Activated naive CD4-positive, alpha-beta T cell treated with anti-CD3 and anti-CD28 coated beads for 36 hours (primary cell): ENCODE measurements around the gene ZFP62. TPM values are rescaled to one million over a fixed set of nuclear protein-coding genes. Genes with fewer than 3 reads are reported as not detected.

ENCODE experiments used
- CTCF ChIA-PET: fragments of 350-600 bp; sonication (Branson Sonifier 250); formaldehyde crosslinking; loops from one replicate; lab custom pipeline; 2021; ENCODE audit warnings: antibody characterized with exemption; lab: Charles Lee
- DNase-seq: peaks from one replicate; pipeline ENCODE4 v3.0.0-alpha.2; 2020
- H3K27ac Mint-ChIP-seq: one replicate; pipeline ENCODE4 v1.8.0; 2021; ENCODE audit warnings: mild to moderate bottlenecking, mixed read lengths
- H3K27me3 Mint-ChIP-seq: one replicate; pipeline ENCODE4 v1.8.0; 2021; ENCODE audit warnings: low read depth, mixed read lengths
- H3K36me3 Mint-ChIP-seq: one replicate; pipeline ENCODE4 v1.8.0; 2021; ENCODE audit warnings: low read depth, mixed read lengths
- H3K4me1 Mint-ChIP-seq: one replicate; pipeline ENCODE4 v1.8.0; 2021; ENCODE audit warnings: low read depth, mixed read lengths
- H3K4me3 Mint-ChIP-seq: one replicate; pipeline ENCODE4 v1.8.0; 2021; ENCODE audit warnings: mild to moderate bottlenecking, moderate library complexity, mixed read lengths
- H3K9me3 Mint-ChIP-seq: one replicate; pipeline ENCODE4 v1.8.0; 2021; ENCODE audit warnings: mixed read lengths
- intact Hi-C: fragments of 100-400 bp; cut with micrococcal nuclease; formaldehyde crosslinking; loops from one replicate; pipeline ENCODE4 v1.15.1; 2023
- total RNA-seq, 2 experiments: library from RNA; stranded (reverse); gene quantifications; one replicate each; pipeline ENCODE4 v1.2.3, GENCODE V29; 2021

ZFP62 gene
- total RNA-seq, 2 experiments from 2014 or later: 21.5 to 23.6 TPM

DNA sequence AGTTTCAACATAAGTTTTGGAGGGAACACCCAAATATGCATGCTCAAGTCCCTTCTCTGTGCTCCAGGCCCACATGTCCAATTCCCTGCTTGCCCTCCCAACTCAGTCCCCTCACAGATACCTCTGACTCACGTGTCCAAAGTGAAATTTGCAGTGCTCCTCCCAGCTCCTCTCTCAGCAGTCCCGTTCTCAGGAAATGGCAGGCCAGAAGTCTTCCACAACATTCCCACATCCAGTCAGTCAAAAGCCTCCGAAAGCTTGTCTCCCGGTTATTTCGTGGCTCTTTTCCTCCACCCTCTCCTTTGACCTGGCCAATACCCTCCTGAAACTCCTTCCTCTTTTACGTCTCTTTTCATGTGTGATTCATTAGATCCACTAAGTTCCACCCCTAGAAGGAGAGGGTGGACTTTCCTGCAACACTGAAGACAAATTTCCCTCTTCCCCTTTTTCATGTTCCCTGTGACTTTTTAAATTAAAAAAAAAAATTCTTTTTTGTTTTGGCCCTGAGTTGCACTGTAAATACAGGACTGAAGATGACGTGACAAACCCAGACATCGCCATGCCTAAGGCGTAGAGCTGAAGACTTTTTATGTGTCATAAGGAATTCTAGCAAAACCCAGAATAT, 45.7 kb downstream of the ZFP62 start:
- CTCF ChIA-PET: interaction anchor here (1.3 kb wide), 1 partner anchor 33 kb away, joined by 4 read pairs; no protein-coding TSS in a partner anchor
- Mint-ChIP-seq H3K36me3 (no peaks in the 10 kb centered on the region), H3K4me3 (no peak overlapping the region), H3K9me3 (no peaks in the 10 kb centered on the region), H3K27ac (no peak overlapping the region), H3K4me1 (peaks cover 54% of the 10 kb centered on the region), H3K27me3 (no peaks in the 10 kb centered on the region)
- intact Hi-C loops: no loop called here
- no peak for DNase-seq

GRCh38 chr5:180813420-180813819, 47.7 kb downstream of the ZFP62 start:
- H3K4me3 Mint-ChIP-seq: no peak overlapping the region
- intact Hi-C loops: no loop called here
- H3K4me1 Mint-ChIP-seq: peaks cover 61% of the 10 kb centered on the region

GRCh38 chr5:180811623-180812124, 49.4 kb downstream of the ZFP62 start:
- H3K4me1 Mint-ChIP-seq: peaks cover 66% of the 10 kb centered on the region
- H3K27me3 Mint-ChIP-seq: no peaks in the 10 kb centered on the region
- H3K9me3 Mint-ChIP-seq: no peaks in the 10 kb centered on the region
- peak overlapping the region; percentile 98 for H3K4me3 Mint-ChIP-seq
- intact Hi-C loops: no loop called here
- CTCF ChIA-PET: interaction anchor here (0.8 to 2.3 kb wide), 2 partner anchors 10 to 18 kb away, joined by 4 to 6 read pairs; no protein-coding TSS in a partner anchor
- H3K27ac Mint-ChIP-seq: peak overlapping the region; percentile 99
- no peak for DNase-seq
- H3K36me3 Mint-ChIP-seq: peaks cover 12% of the 10 kb centered on the region

More at GRCh38 chr5:180813420-180813819, 47.7 kb downstream of the ZFP62 start:
- Mint-ChIP-seq H3K9me3 (no peaks in the 10 kb centered on the region), H3K27me3 (no peaks in the 10 kb centered on the region), H3K27ac (no peak overlapping the region), H3K36me3 (no peaks in the 10 kb centered on the region)
- no peak for DNase-seq
- CTCF ChIA-PET: interaction anchor here (0.8 to 2.3 kb wide), 3 partner anchors 10 to 28 kb away, joined by 3 to 6 read pairs (median 4); no protein-coding TSS in a partner anchor

GRCh38 chr5:180810959-180811622, 50.0 kb downstream of the ZFP62 start:
- intact Hi-C loops: loop anchor here (1.0 kb wide), 5 partner anchors 9 to 433 kb away; partner anchors contain the start of genes MGAT1, TRIM41 and ZFP62
- Mint-ChIP-seq H3K27ac (peak overlapping the region; percentile 99), H3K27me3 (no peaks in the 10 kb centered on the region), H3K36me3 (peaks cover 15% of the 10 kb centered on the region), H3K9me3 (no peaks in the 10 kb centered on the region), H3K4me3 (peak overlapping the region; percentile 98), H3K4me1 (peaks cover 68% of the 10 kb centered on the region)
- CTCF ChIA-PET: interaction anchor here (0.5 to 1.0 kb wide), 3 partner anchors 10 to 20 kb away, joined by 3 to 4 read pairs (median 4); no protein-coding TSS in a partner anchor
- peak; percentile 76 for DNase-seq

GRCh38 chr5:180810210-180810958, 50.7 kb downstream of the ZFP62 start:
- Mint-ChIP-seq H3K27me3 (no peaks in the 10 kb centered on the region), H3K9me3 (no peaks in the 10 kb centered on the region), H3K4me3 (peak overlapping the region; percentile 98), H3K36me3 (peaks cover 17% of the 10 kb centered on the region), H3K27ac (peak overlapping the region; percentile 99), H3K4me1 (peaks cover 69% of the 10 kb centered on the region)
- peak; percentile 96 for DNase-seq
- CTCF ChIA-PET: interaction anchor here (0.5 to 1.0 kb wide), 2 partner anchors 16 to 20 kb away, joined by 3 to 4 read pairs; no protein-coding TSS in a partner anchor
- intact Hi-C loops: loop anchor here (1.0 kb wide), 5 partner anchors 8 to 434 kb away; partner anchors contain the start of genes MGAT1, TRIM41 and ZFP62

GRCh38 chr5:180809403-180810209, 51.5 kb downstream of the ZFP62 start:
- Mint-ChIP-seq H3K27me3 (no peaks in the 10 kb centered on the region), H3K27ac (peak overlapping the region; percentile 99), H3K9me3 (no peaks in the 10 kb centered on the region), H3K4me1 (peaks cover 71% of the 10 kb centered on the region), H3K4me3 (peak overlapping the region; percentile 98), H3K36me3 (peaks cover 21% of the 10 kb centered on the region)
- CTCF ChIA-PET: interaction anchor here (1.0 to 2.5 kb wide), 3 partner anchors 10 to 21 kb away, joined by 4 to 17 read pairs (median 4); no protein-coding TSS in a partner anchor
- intact Hi-C loops: loop anchor here (1.0 to 10.0 kb wide), 7 partner anchors 7 to 1075 kb away; partner anchors contain the start of genes MAML1, MGAT1, TRIM41 and ZFP62
- peak; percentile 91 for DNase-seq

GRCh38 chr5:180808461-180809000, 52.5 kb downstream of the ZFP62 start:
- DNase-seq: peak; percentile 12
- H3K27me3 Mint-ChIP-seq: no peaks in the 10 kb centered on the region
- H3K36me3 Mint-ChIP-seq: peaks cover 22% of the 10 kb centered on the region
- no peaks in the 10 kb centered on the region for H3K9me3 Mint-ChIP-seq
- peak overlapping the region; percentile 98 for H3K4me3 Mint-ChIP-seq
- intact Hi-C loops: loop anchor here (2.0 to 10.0 kb wide), 2 partner anchors 352 to 1074 kb away; partner anchors contain the start of gene MAML1
- peak overlapping the region; percentile 99 for H3K27ac Mint-ChIP-seq
- peaks cover 66% of the 10 kb centered on the region for H3K4me1 Mint-ChIP-seq
- CTCF ChIA-PET: interaction anchor here (0.9 to 2.5 kb wide), 3 partner anchors 9 to 22 kb away, joined by 3 to 17 read pairs (median 4); no protein-coding TSS in a partner anchor

GRCh38 chr5:180807654-180808414, 53.2 kb downstream of the ZFP62 start:
- H3K27me3 Mint-ChIP-seq: no peaks in the 10 kb centered on the region
- CTCF ChIA-PET: interaction anchor here (0.9 to 2.5 kb wide), 4 partner anchors 8 to 23 kb away, joined by 3 to 17 read pairs (median 4); no protein-coding TSS in a partner anchor

GRCh38 chr5:180807046-180807445, 54.0 kb downstream of the ZFP62 start:
- Mint-ChIP-seq H3K27ac (peak overlapping the region; percentile 99), H3K4me1 (peaks cover 56% of the 10 kb centered on the region), H3K9me3 (no peaks in the 10 kb centered on the region), H3K27me3 (no peaks in the 10 kb centered on the region), H3K36me3 (peaks cover 22% of the 10 kb centered on the region), H3K4me3 (peak overlapping the region; percentile 98)
- DNase-seq: no peak
- CTCF ChIA-PET: interaction anchor here (0.8 to 1.1 kb wide), 3 partner anchors 12 to 21 kb away, joined by 3 to 5 read pairs (median 4); no protein-coding TSS in a partner anchor
- intact Hi-C loops: loop anchor here (10.0 kb wide), 1 partner anchor 1072 kb away; the partner anchor contains the start of gene MAML1

More at GRCh38 chr5:180807654-180808414, 53.2 kb downstream of the ZFP62 start:
- DNase-seq: peak; percentile 5
- Mint-ChIP-seq H3K27ac (peak overlapping the region; percentile 99), H3K4me1 (peaks cover 59% of the 10 kb centered on the region), H3K36me3 (peaks cover 22% of the 10 kb centered on the region), H3K4me3 (peak overlapping the region; percentile 98), H3K9me3 (no peaks in the 10 kb centered on the region)
- intact Hi-C loops: loop anchor here (2.0 to 10.0 kb wide), 2 partner anchors 353 to 1073 kb away; partner anchors contain the start of gene MAML1
